C4-2B (cell line): ENCODE measurements around the gene HS3ST4.

Source experiments
- CTCF ChIP-seq: fragments of 450-650 bp; conservative IDR thresholded peaks from 2 replicates; pipeline ENCODE4 v1.5.1; 2017; ENCODE audit warnings: mild to moderate bottlenecking
- ZFX ChIP-seq: fragments of 450-650 bp; IDR thresholded peaks from 2 replicates; pipeline ENCODE4 v1.6.1; 2017

- TF ChIP-seq CTCF (no peak), ZFX (no peak)
Measured at GRCh38 chr16:26155221-26155620, 463.5 kb downstream of the HS3ST4 start.
